Kidney epithelial cell (primary cell): ENCODE results near the gene ERC1. TPM values are rescaled to one million over a fixed set of nuclear protein-coding genes. Genes with fewer than 3 reads are reported as not detected.

ENCODE experiments used
- DNase-seq: peaks from one replicate; pipeline ENCODE4 v3.0.0-alpha.2; 2010; ENCODE audit warnings: low read depth
- H3K27me3 ChIP-seq: 2 replicates; pipeline ENCODE4 v1.6.0; 2011; ENCODE audit warnings: low read length; ENCODE audit not compliant: control insufficient read depth, insufficient read depth
- H3K36me3 ChIP-seq: 2 replicates; pipeline ENCODE4 v1.5.1; 2011; ENCODE audit warnings: low read length; ENCODE audit not compliant: control insufficient read depth, insufficient read depth
- H3K4me3 ChIP-seq: 2 replicates; pipeline ENCODE4 v1.5.1; 2011; ENCODE audit warnings: low read depth, mild to moderate bottlenecking, control low read depth, low read length
- total RNA-seq: library from RNA; depleted of rRNA; stranded (reverse); fragments of >200 nt; gene quantifications from 2 replicates; pipeline ENCODE4 v1.2.3, GENCODE V29; 2015
- TF ChIP-seq, protein P1 (sequence below): IDR thresholded peaks from 2 replicates; pipeline ENCODE4 v1.5.1; 2011; ENCODE audit warnings: mild to moderate bottlenecking, moderate library complexity, low read length, control low read depth, inconsistent platforms; ENCODE audit not compliant: insufficient read depth, poor library complexity, severe bottlenecking

Gene ERC1
- total RNA-seq, 1 donor from 2014 or later = 16.4 TPM

DNA sequence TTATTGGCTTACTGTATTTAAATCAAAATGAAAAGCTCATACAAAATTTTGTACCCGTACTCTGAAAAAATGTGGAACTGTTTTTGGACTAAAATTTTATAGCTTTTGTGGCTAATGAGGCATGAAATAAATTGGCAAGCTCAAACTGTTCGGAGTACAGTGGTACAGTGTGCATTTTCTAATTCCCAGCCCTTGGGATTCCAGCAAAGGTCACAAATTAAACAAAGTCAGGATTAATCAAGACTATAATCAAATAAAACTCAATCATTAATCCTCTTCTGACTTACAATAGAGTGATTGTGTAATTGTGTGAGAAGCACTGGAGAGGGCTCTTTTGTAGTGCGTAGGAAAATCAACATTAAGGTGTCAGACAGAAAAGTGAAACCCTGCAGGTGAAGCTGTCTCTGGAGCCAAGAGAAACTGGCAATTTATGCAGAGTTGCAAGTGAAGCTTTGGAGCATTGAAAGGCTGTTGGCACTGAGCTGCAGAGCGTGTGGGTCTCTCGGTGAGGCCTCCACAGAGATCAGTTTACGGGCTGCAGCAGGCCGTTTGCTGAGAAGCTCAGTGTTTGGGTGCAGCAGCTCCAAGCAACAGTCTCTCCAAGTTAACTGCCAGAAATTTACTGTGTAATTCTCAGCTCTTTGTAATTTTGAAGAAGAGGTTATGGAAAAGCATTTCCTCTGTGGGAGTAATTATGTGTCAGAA lies 327.5 kb downstream of the ERC1 start:
- Histone ChIP-seq H3K4me3 (no peak overlapping the region), H3K27me3 (no peaks in the 10 kb centered on the region), H3K36me3 (no peaks in the 10 kb centered on the region)
- TF ChIP-seq, protein P1, sequence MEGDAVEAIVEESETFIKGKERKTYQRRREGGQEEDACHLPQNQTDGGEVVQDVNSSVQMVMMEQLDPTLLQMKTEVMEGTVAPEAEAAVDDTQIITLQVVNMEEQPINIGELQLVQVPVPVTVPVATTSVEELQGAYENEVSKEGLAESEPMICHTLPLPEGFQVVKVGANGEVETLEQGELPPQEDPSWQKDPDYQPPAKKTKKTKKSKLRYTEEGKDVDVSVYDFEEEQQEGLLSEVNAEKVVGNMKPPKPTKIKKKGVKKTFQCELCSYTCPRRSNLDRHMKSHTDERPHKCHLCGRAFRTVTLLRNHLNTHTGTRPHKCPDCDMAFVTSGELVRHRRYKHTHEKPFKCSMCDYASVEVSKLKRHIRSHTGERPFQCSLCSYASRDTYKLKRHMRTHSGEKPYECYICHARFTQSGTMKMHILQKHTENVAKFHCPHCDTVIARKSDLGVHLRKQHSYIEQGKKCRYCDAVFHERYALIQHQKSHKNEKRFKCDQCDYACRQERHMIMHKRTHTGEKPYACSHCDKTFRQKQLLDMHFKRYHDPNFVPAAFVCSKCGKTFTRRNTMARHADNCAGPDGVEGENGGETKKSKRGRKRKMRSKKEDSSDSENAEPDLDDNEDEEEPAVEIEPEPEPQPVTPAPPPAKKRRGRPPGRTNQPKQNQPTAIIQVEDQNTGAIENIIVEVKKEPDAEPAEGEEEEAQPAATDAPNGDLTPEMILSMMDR = no peak
- DNase-seq = no peak

DNA sequence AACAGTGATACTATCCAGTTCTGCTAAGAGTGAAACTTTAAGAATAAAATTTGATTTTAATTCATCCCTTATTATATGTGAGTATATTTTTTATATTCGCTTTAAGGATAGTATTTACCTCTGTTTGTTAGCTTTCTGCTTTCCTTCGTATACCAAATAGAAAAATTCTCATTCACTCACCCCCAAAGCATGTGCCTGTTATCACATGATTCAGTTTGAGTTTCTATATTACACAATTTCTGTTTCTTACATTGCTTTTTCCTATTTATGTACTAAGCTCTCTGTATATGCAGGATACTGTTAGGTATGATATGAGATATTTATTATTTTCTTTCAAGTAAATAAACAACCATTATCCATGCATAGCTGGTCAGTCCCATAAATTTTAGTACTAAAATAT lies 328.2 kb downstream of the ERC1 start:
- Histone ChIP-seq H3K4me3 (no peak overlapping the region), H3K36me3 (no peaks in the 10 kb centered on the region), H3K27me3 (no peaks in the 10 kb centered on the region)
- TF ChIP-seq, protein P1 = no peak
- DNase-seq = no peak

DNA sequence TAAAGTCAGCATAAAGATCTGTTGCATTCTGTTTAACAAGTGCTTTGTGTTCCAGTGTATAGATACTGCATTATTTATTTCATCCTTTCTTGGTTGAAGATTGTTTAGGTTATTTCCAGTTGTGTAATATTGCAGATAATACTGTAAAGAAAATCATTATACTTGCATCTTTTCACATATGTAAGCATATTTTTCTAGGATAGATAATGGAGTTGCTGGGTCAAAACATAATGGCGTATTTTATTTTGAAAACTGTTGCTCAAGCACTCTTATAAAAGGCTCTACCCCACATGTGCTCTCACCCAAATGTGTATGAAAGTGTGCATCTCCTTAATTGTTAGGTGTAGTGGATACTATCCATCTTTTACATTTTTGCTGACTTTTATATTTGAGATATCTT lies 329.0 kb downstream of the ERC1 start:
- Histone ChIP-seq H3K4me3 (no peak overlapping the region), H3K27me3 (no peaks in the 10 kb centered on the region), H3K36me3 (no peaks in the 10 kb centered on the region)
- no peak for DNase-seq
- TF ChIP-seq, protein P1 = no peak

DNA sequence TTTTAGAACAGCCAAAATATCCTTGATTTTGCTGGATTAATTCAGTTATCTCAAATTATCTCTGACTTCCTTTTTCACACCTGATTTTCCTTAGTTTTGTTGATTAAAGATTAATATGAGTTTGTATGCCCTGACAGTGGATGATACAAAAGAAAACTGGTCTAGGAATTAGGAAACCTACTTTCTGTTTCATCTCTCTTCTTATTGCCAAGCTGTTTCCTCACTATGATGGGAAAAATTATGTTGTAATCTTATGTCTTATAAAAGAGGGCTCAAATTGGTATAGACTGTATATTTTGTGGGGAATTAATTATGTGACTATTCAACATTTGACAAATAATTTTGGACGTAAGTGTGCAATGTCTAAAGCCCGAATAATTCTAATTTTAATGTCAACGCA lies 331.8 kb downstream of the ERC1 start:
- no peak overlapping the region for H3K4me3 ChIP-seq
- no peak for DNase-seq
- TF ChIP-seq, protein P1 = no peak
- H3K27me3 ChIP-seq = no peaks in the 10 kb centered on the region
- H3K36me3 ChIP-seq = no peaks in the 10 kb centered on the region

DNA sequence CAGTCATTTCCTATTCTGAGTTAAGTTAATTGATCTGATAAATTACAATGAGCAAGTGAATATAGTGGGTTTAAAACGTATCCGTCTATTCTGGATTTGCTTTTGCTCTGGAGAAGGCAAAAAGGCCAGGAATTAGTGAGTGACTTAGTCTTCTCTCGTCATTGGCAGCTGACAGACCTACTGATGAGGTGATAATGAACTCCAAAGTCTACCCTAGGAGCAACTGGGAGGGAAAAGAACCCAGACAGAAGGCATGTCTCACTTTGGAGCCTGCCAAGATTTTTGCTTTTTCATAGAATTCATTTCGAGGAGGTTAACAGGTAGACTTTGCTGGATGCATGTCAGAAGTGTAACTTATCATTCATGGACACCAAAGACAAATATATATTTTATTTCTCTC lies 333.1 kb downstream of the ERC1 start:
- H3K27me3 ChIP-seq = no peaks in the 10 kb centered on the region
- no peak for DNase-seq
- TF ChIP-seq, protein P1 = no peak
- no peak overlapping the region for H3K4me3 ChIP-seq
- H3K36me3 ChIP-seq = no peaks in the 10 kb centered on the region

DNA sequence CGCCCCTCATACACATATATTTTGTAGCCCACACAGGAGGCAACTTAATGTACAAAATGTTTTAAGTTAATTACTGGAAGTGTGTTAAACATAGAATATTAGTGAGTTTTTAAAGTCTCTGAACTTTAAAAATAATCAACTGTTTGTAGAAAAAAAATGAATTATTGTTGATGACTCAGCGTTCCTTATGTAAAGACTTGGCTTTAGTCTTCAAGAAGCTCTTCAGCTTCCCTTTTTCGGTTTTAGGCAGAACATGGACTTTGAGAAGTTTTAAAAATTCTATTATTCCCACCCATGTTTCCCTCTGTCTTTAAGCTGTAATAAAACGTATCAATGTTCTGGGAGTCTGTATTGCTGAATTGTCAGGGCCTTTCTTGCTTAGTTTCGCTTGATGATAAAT lies 333.9 kb downstream of the ERC1 start:
- H3K36me3 ChIP-seq = no peaks in the 10 kb centered on the region
- no peak for DNase-seq
- H3K4me3 ChIP-seq = no peak overlapping the region
- TF ChIP-seq, protein P1 = no peak
- no peaks in the 10 kb centered on the region for H3K27me3 ChIP-seq
